Osteoblast (primary cell): ENCODE results near the gene MEPCE. TPM values are rescaled to one million over a fixed set of nuclear protein-coding genes. Genes with fewer than 3 reads are reported as not detected.
A peak's percentile ranks its signal among the peaks of the same experiment; 100 is the strongest.

Experiments
- DNase-seq: peaks from one replicate; pipeline ENCODE4 v3.0.0; 2011; ENCODE audit warnings: low spot score, mixed read lengths; ENCODE audit not compliant: insufficient read length; ENCODE audit errors: missing footprints
- H2AFZ ChIP-seq: 2 replicates; pipeline ENCODE4 v1.6.0; 2011; ENCODE audit warnings: mild to moderate bottlenecking, low read length
- H3K27ac ChIP-seq: 2 replicates; pipeline ENCODE4 v1.5.1; 2011; ENCODE audit warnings: mild to moderate bottlenecking, low read depth, low read length, moderate library complexity
- H3K27me3 ChIP-seq: 2 replicates; pipeline ENCODE4 v1.6.0; 2012; ENCODE audit warnings: mild to moderate bottlenecking, control low read depth, inconsistent platforms, low read length, moderate library complexity; ENCODE audit not compliant: insufficient read depth
- H3K36me3 ChIP-seq: 2 replicates; pipeline ENCODE4 v1.5.1; 2011; ENCODE audit warnings: mild to moderate bottlenecking, low read length, control low read depth, moderate library complexity; ENCODE audit not compliant: insufficient read depth
- H3K4me1 ChIP-seq: 2 replicates; pipeline ENCODE4 v1.5.1; 2011; ENCODE audit warnings: mild to moderate bottlenecking, low read length, control low read depth, moderate library complexity; ENCODE audit not compliant: insufficient read depth
- H3K4me2 ChIP-seq: 2 replicates; pipeline ENCODE4 v1.6.0; 2011; ENCODE audit warnings: mild to moderate bottlenecking, low read length; ENCODE audit not compliant: insufficient read depth
- H3K4me3 ChIP-seq: fragments of 200-600 bp; sonication (generic); 3 replicates; pipeline ENCODE4 v1.5.1; 2012; ENCODE audit warnings: mild to moderate bottlenecking, low read length, inconsistent platforms; ENCODE audit not compliant: insufficient read depth
- H3K79me2 ChIP-seq: 2 replicates; pipeline ENCODE4 v1.6.0; 2012; ENCODE audit warnings: mild to moderate bottlenecking, low read length, control low read depth, inconsistent platforms; ENCODE audit not compliant: insufficient read depth
- H3K9me3 ChIP-seq: 2 replicates; pipeline ENCODE4 v1.5.1; 2011; ENCODE audit warnings: low read depth, low read length, control low read depth
- H4K20me1 ChIP-seq: 2 replicates; pipeline ENCODE4 v1.6.0; 2012; ENCODE audit warnings: mild to moderate bottlenecking, low read length, control low read depth; ENCODE audit not compliant: insufficient read depth
- CTCF ChIP-seq: IDR thresholded peaks from 2 replicates; pipeline ENCODE4 v1.5.1; 2011; ENCODE audit warnings: mild to moderate bottlenecking, low read depth, low read length, moderate library complexity; ENCODE audit errors: extremely low read depth
- total RNA-seq: library from RNA; depleted of rRNA; stranded (reverse); fragments of >200 nt; gene quantifications from 2 replicates; pipeline ENCODE4 v1.2.3, GENCODE V29; 2012

The MEPCE gene
- total RNA-seq, 1 donor: 29.7 TPM

GRCh38 chr7:100464791-100465190 is 35.2 kb downstream of the MEPCE start:
- no peaks in the 10 kb centered on the region for H3K4me1 ChIP-seq
- H3K4me3 ChIP-seq: no peak overlapping the region
- H4K20me1 ChIP-seq: peaks cover 8% of the 10 kb centered on the region
- peaks cover 5% of the 10 kb centered on the region for H3K36me3 ChIP-seq
- no peak overlapping the region for H3K27ac ChIP-seq
- no peaks in the 10 kb centered on the region for H3K27me3 ChIP-seq
- H3K9me3 ChIP-seq: no peaks in the 10 kb centered on the region
- H3K4me2 ChIP-seq: no peak overlapping the region
- peaks cover 8% of the 10 kb centered on the region for H3K79me2 ChIP-seq
- no peak for DNase-seq
- no peak for TF ChIP-seq CTCF
- no peak overlapping the region for H2AFZ ChIP-seq

GRCh38 chr7:100465299-100465698 is 35.7 kb downstream of the MEPCE start:
- no peak overlapping the region for H3K27ac ChIP-seq
- H3K79me2 ChIP-seq: peaks cover 8% of the 10 kb centered on the region
- no peaks in the 10 kb centered on the region for H3K4me1 ChIP-seq
- H2AFZ ChIP-seq: no peak overlapping the region
- H4K20me1 ChIP-seq: peaks cover 8% of the 10 kb centered on the region
- no peak for TF ChIP-seq CTCF
- H3K27me3 ChIP-seq: no peaks in the 10 kb centered on the region
- DNase-seq: no peak
- H3K9me3 ChIP-seq: no peaks in the 10 kb centered on the region
- H3K36me3 ChIP-seq: peaks cover 5% of the 10 kb centered on the region
- no peak overlapping the region for H3K4me3 ChIP-seq
- peak overlapping the region; percentile 24 for H3K4me2 ChIP-seq

- no peak overlapping the region for H2AFZ ChIP-seq
- TF ChIP-seq CTCF: peak; percentile 65
- DNase-seq: peak; percentile 99
These were observed 36.2 kb downstream of the MEPCE start for GRCh38 chr7:100465702-100466311.

GRCh38 chr7:100466653-100467605 is 37.3 kb downstream of the MEPCE start:
- no peak for TF ChIP-seq CTCF
- H3K27ac ChIP-seq: no peak overlapping the region
- no peaks in the 10 kb centered on the region for H3K27me3 ChIP-seq
- no peaks in the 10 kb centered on the region for H3K9me3 ChIP-seq
- H3K4me2 ChIP-seq: no peak overlapping the region
- no peaks in the 10 kb centered on the region for H3K4me1 ChIP-seq
- H4K20me1 ChIP-seq: peaks cover 8% of the 10 kb centered on the region
- DNase-seq: peak; percentile 46
- no peak overlapping the region for H3K4me3 ChIP-seq
- peaks cover 12% of the 10 kb centered on the region for H3K79me2 ChIP-seq
- H2AFZ ChIP-seq: no peak overlapping the region
- peaks cover 5% of the 10 kb centered on the region for H3K36me3 ChIP-seq

More at GRCh38 chr7:100465702-100466311, 36.2 kb downstream of the MEPCE start:
- H4K20me1 ChIP-seq: peaks cover 8% of the 10 kb centered on the region
- no peaks in the 10 kb centered on the region for H3K27me3 ChIP-seq
- no peak overlapping the region for H3K27ac ChIP-seq
- H3K4me1 ChIP-seq: no peaks in the 10 kb centered on the region
- H3K4me2 ChIP-seq: peak overlapping the region; percentile 24
- no peak overlapping the region for H3K4me3 ChIP-seq
- peaks cover 9% of the 10 kb centered on the region for H3K79me2 ChIP-seq
- peaks cover 5% of the 10 kb centered on the region for H3K36me3 ChIP-seq
- H3K9me3 ChIP-seq: no peaks in the 10 kb centered on the region
